ENCODE results near the gene DGKH.

Gene DGKH

GRCh38 chr13:42114912-42115311, 66.5 kb downstream of the DGKH start:
- Histone ChIP-seq H3K4me1 (ENCODE audit: low read length) (0 out of 2 replicates have a peak, but pooled peaks cover 5% of the 10 kb centered on the region), H3K9me2 (replicated peaks; ENCODE audit: insufficient read depth, low read length) (no peaks in the 10 kb centered on the region), H3K4me3 (ENCODE audit: low read length) (no peak overlapping the region), H3F3A (ENCODE audit: insufficient read depth, low read length) (no peaks in the 10 kb centered on the region), H3K4me2 (ENCODE audit: low read depth, low read length) (no peak overlapping the region), H3K36me3 (replicated peaks; ENCODE audit: insufficient read depth, low read length) (no peaks in the 10 kb centered on the region), H3K9me3 (replicated peaks; ENCODE audit: insufficient read depth, low read length) (no peaks in the 10 kb centered on the region), H3K79me2 (ENCODE audit: low read length) (no peaks in the 10 kb centered on the region), H3K27ac (ENCODE audit: low read length) (no peak overlapping the region), H2AFZ (ENCODE audit: low read length) (no peak overlapping the region), H3K27me3 (replicated peaks; ENCODE audit: insufficient read depth, low read length) (no peaks in the 10 kb centered on the region), H4K20me1 (ENCODE audit: insufficient read depth, low read length) (no peaks in the 10 kb centered on the region), H3K9ac (ENCODE audit: low read length) (no peak overlapping the region)
- DNase-seq: no peak
- no peak for TF ChIP-seq CTCF (IDR thresholded peaks at IDR 0.05; ENCODE audit: low read length)
- no peak for TF ChIP-seq EZH2 (optimal IDR thresholded peaks at IDR 0.05; ENCODE audit: low read depth, low read length)
- no peak for TF ChIP-seq EZH2phosphoT487 (IDR thresholded peaks at IDR 0.05; ENCODE audit: low read length)

- H3K4me1 ChIP-seq (ENCODE audit: low read length): no peaks in the 10 kb centered on the region
- no peak for DNase-seq
- H3F3A ChIP-seq (ENCODE audit: insufficient read depth, low read length): no peaks in the 10 kb centered on the region
- H3K4me3 ChIP-seq (ENCODE audit: low read length): no peak overlapping the region
- no peaks in the 10 kb centered on the region for H4K20me1 ChIP-seq (ENCODE audit: insufficient read depth, low read length)
- no peak overlapping the region for H3K4me2 ChIP-seq (ENCODE audit: low read depth, low read length)
- H2AFZ ChIP-seq (ENCODE audit: low read length): no peak overlapping the region
- H3K27ac ChIP-seq (ENCODE audit: low read length): no peak overlapping the region
- H3K27me3 ChIP-seq (replicated peaks; ENCODE audit: insufficient read depth, low read length): no peaks in the 10 kb centered on the region
- no peaks in the 10 kb centered on the region for H3K36me3 ChIP-seq (replicated peaks; ENCODE audit: insufficient read depth, low read length)
- H3K9me3 ChIP-seq (replicated peaks; ENCODE audit: insufficient read depth, low read length): no peaks in the 10 kb centered on the region
- no peak overlapping the region for H3K9ac ChIP-seq (ENCODE audit: low read length)
- TF ChIP-seq EZH2phosphoT487 (IDR thresholded peaks at IDR 0.05; ENCODE audit: low read length) (no peak), EZH2 (optimal IDR thresholded peaks at IDR 0.05; ENCODE audit: low read depth, low read length) (no peak), CTCF (IDR thresholded peaks at IDR 0.05; ENCODE audit: low read length) (no peak)
- no peaks in the 10 kb centered on the region for H3K79me2 ChIP-seq (ENCODE audit: low read length)
- H3K9me2 ChIP-seq (replicated peaks; ENCODE audit: insufficient read depth, low read length): no peaks in the 10 kb centered on the region
Measured at GRCh38 chr13:42116225-42116624, 67.8 kb downstream of the DGKH start.

- Histone ChIP-seq H3K27me3 (replicated peaks; ENCODE audit: insufficient read depth, low read length) (no peaks in the 10 kb centered on the region), H2AFZ (ENCODE audit: low read length) (no peak overlapping the region), H3K9ac (ENCODE audit: low read length) (no peak overlapping the region), H3F3A (ENCODE audit: insufficient read depth, low read length) (no peaks in the 10 kb centered on the region), H3K4me1 (ENCODE audit: low read length) (no peaks in the 10 kb centered on the region), H3K9me2 (replicated peaks; ENCODE audit: insufficient read depth, low read length) (no peaks in the 10 kb centered on the region), H4K20me1 (ENCODE audit: insufficient read depth, low read length) (no peaks in the 10 kb centered on the region), H3K27ac (ENCODE audit: low read length) (no peak overlapping the region), H3K79me2 (ENCODE audit: low read length) (no peaks in the 10 kb centered on the region), H3K4me2 (ENCODE audit: low read depth, low read length) (no peak overlapping the region), H3K36me3 (replicated peaks; ENCODE audit: insufficient read depth, low read length) (no peaks in the 10 kb centered on the region), H3K4me3 (ENCODE audit: low read length) (no peak overlapping the region), H3K9me3 (replicated peaks; ENCODE audit: insufficient read depth, low read length) (no peaks in the 10 kb centered on the region)
- no peak for DNase-seq
- TF ChIP-seq CTCF (IDR thresholded peaks at IDR 0.05; ENCODE audit: low read length) (no peak), EZH2phosphoT487 (IDR thresholded peaks at IDR 0.05; ENCODE audit: low read length) (no peak), EZH2 (optimal IDR thresholded peaks at IDR 0.05; ENCODE audit: low read depth, low read length) (no peak)
Measured at GRCh38 chr13:42119041-42119440, 70.6 kb downstream of the DGKH start.
